Measurements from ENCODE around the gene ZNF664.

Gene ZNF664

DNA sequence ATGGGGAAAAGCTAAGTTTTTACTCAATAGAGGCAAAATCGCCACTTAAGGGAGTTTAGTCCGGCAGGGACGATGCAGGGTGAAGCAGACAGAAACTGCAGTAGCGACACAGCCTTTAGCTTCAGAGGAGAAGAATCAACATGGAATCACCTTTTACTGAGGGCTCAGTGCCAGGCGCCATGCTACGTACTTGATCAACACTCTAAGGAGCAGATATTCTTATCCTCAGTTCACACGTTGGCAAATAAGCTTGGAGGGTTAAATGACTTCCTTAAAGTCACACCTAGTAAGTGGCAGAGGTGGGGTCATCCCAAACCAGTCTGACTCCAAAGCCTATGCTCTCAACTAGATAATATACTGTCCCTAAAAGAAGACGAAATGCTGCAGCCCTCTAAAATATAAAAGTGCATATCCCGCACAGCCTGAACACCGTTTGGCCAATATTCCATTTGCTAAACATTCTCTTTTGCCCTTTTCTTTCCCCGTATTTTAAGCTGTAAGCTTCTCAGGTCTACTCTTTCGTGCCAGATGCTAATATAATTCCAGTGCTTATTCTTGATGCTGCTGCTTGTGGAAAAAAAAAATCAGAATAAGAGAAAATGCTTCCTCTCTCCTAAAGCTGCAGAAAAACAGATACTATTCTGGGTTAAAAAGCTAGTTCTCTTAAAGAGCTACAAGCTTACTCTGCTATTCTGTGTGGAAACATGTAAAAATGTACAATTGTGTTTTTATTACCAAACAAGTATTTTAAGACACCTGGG, 11.2 kb upstream of the ZNF664 start:
- no peak for ATAC-seq
- Mint-ChIP-seq H3K4me3 (no peak overlapping the region), H3K9me3 (no peaks in the 10 kb centered on the region), H3K27me3 (no peaks in the 10 kb centered on the region), H3K4me1 (peaks cover 10% of the 10 kb centered on the region), H3K27ac (no peak overlapping the region)
- DNase-seq, result no peak

DNA sequence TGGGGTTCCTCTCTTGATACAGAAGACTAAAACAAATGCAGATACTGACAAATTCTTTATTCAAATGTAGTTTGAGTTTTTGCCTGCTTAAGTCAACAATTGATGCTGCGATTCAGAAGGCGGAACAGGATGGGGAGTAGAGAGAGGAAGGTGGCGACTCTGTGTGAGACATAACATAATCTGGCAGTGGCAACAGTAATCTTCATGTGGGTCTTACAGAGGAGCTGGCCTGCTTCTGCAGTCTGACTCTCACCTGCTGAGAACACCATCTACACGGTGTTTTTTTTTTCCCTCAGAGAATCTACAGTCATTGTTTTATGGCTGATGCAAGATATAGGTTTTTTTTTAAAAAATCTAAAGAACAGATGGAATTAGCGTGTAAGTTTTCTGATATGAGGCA, 10.5 kb upstream of the ZNF664 start:
- H3K9me3 Mint-ChIP-seq, result no peaks in the 10 kb centered on the region
- peak overlapping the region in 1 of 2 donors; percentile 42 for H3K27ac Mint-ChIP-seq
- H3K4me1 Mint-ChIP-seq, result peaks cover 10% of the 10 kb centered on the region
- H3K4me3 Mint-ChIP-seq, result no peak overlapping the region
- no peak for DNase-seq
- ATAC-seq, result no peak
- H3K27me3 Mint-ChIP-seq, result no peaks in the 10 kb centered on the region

DNA sequence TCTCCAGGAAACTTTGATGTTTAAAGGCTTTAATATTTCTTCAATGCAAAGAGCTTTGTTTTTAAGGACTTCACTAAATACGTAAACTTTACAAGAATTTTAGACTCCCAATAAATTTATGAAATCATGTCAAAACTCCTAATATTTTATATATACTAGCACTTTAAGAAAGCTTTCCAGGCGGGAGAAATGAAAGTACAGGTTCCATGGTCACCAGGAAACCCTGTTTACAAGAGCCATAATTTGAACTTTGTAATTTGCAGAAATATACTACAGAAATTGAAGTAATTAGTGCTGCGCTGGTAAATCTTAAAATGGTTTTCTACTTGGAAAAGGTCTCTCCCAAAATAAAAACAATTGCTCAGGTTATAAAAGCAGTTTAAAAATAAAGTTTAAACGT, 9.2 kb upstream of the ZNF664 start:
- H3K9me3 Mint-ChIP-seq, result no peaks in the 10 kb centered on the region
- peaks cover 10% of the 10 kb centered on the region for H3K4me1 Mint-ChIP-seq

DNA sequence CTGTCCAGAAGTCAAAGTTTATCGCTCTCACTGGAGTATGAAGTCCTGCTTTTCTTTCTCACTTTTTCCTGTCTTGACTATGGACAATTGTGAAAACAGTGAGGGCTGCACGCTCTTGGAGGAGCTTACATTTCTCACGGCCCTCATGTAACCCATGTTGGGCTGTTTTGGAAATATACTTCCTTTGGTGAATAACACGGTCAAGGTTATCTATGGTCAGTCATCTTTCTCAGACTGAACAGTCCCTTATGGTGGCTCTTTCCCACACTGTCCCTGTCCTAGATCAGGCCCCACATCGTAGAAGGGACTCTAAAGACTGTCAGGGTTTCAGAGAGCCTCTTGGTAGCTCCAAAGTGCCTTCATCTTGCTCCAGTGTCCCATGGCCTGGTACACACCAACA, 7.6 kb upstream of the ZNF664 start:
- H3K4me3 Mint-ChIP-seq, result no peak overlapping the region
- ATAC-seq (no peak), DNase-seq (no peak)
- H3K4me1 Mint-ChIP-seq, result peaks cover 21% of the 10 kb centered on the region
- no peaks in the 10 kb centered on the region for H3K9me3 Mint-ChIP-seq
- peak overlapping the region in 1 of 2 donors; percentile 22 for H3K27ac Mint-ChIP-seq
- no peaks in the 10 kb centered on the region for H3K27me3 Mint-ChIP-seq

More for the DNA sequence above, 9.2 kb upstream of the ZNF664 start:
- ATAC-seq (no peak), DNase-seq (no peak)
- no peak overlapping the region for H3K4me3 Mint-ChIP-seq
- H3K27ac Mint-ChIP-seq, result no peak overlapping the region
- H3K27me3 Mint-ChIP-seq, result no peaks in the 10 kb centered on the region

DNA sequence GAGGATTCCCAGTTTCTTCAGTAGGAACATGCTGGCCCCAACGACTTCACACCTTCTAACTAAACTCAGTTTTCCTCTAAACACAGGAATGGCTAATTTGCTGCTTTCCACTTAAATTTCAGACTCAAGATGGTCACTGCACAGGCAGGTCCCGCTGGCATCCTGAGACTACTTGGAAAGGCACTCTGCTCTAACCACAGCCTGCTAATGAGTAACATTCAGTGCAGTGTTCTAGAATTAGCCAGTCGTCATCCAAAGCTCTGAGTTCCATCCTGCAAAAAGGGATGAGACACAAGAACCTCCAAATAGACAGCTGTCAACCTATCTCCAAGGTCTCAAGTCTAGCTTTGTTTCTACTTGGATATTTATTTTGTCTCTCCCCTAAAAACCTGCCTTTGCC, 6.4 kb upstream of the ZNF664 start:
- Mint-ChIP-seq H3K4me3 (no peak overlapping the region), H3K27ac (no peak overlapping the region), H3K9me3 (no peaks in the 10 kb centered on the region), H3K4me1 (peaks cover 23% of the 10 kb centered on the region), H3K27me3 (no peaks in the 10 kb centered on the region)
- DNase-seq, result no peak
- no peak for ATAC-seq

DNA sequence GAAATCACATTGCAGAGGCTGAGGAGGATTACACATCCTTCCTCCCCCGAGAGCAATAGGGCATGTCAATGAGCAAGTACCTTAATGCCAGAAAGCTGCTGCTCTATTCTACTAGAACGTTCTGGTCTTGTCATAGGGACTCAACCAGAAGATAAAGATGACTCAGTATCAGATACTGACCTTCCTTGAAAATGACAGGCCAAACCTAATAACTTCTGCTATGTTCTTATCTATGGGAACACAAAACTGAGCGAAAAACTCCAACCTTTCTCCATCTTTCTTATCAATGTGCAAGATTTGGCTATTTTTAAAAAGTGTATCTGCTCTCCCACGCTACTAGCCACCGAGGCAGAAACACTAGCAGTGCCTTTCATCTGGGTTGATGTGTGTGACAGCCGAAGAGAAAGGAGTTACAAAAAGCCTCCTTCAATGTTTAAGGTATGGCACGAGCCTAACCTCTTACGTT, 5.9 kb upstream of the ZNF664 start:
- DNase-seq (no peak), ATAC-seq (no peak)
- Mint-ChIP-seq H3K4me1 (peaks cover 25% of the 10 kb centered on the region), H3K4me3 (no peak overlapping the region), H3K27me3 (no peaks in the 10 kb centered on the region), H3K9me3 (no peaks in the 10 kb centered on the region), H3K27ac (no peak overlapping the region)

DNA sequence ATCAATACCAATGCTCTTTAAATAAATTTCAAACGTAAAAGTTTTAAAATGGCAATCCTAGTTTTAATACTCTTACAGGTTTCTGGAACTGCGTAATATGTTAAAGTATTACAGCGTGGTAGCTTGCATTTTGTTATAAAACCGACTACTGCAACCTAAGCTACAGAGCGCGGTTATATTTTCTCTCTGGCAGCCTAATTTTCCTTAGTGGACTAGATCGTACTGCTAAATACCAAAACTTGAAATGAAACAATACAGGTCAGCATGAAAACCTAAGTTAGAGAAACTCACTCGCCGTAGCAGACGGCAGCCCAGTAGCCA, 1.6 kb upstream of the ZNF664 start:
- Mint-ChIP-seq H3K4me1 (peaks cover 36% of the 10 kb centered on the region), H3K27ac (peak overlapping the region in 1 of 2 donors; percentile 82), H3K9me3 (no peaks in the 10 kb centered on the region), H3K4me3 (peak overlapping the region; percentile 90 to 96), H3K27me3 (no peaks in the 10 kb centered on the region)
- ATAC-seq (no peak), DNase-seq (no peak)

DNA sequence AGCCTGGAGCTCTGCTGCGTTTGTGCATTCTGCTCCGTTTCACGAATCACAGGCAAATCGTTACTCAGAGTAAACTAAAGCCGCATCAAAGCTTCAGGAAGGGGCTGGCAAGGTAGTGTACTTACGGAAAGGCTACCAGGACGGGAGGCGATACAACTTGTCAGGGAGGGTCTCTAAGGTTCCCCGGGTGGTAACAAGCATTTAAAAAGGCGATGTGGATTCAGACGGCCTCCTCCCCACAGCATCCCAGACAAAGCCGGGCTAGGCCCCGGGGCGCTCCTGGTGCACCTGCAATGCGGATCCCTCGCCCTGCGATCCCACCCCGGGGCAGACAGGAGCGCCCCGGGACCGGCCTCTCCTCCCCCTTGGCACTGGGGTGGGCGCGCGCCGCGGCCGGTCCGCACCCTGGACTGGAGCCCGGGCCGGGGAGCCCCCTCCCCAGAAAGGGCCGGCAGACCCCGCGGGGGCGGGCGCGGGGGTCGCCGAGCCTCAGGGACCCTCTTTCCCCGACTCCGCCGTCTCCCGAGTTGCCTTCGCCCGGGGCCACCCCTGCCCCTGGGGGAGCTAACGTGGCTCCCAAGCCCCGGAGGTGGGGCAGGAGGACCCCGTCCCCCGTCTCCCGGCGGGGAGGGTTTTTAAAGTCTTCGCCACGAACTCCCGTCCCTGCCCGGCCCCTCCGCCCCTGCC, 1.1 kb upstream of the ZNF664 start:
- peak; percentile 33 to 46 for DNase-seq
- no peaks in the 10 kb centered on the region for H3K9me3 Mint-ChIP-seq
- no peaks in the 10 kb centered on the region for H3K27me3 Mint-ChIP-seq
- peak overlapping the region; percentile 82 to 91 for H3K27ac Mint-ChIP-seq
- H3K4me1 Mint-ChIP-seq, result peaks cover 39% of the 10 kb centered on the region
- peak overlapping the region; percentile 90 to 96 for H3K4me3 Mint-ChIP-seq
- ATAC-seq, result peak; percentile 13

DNA sequence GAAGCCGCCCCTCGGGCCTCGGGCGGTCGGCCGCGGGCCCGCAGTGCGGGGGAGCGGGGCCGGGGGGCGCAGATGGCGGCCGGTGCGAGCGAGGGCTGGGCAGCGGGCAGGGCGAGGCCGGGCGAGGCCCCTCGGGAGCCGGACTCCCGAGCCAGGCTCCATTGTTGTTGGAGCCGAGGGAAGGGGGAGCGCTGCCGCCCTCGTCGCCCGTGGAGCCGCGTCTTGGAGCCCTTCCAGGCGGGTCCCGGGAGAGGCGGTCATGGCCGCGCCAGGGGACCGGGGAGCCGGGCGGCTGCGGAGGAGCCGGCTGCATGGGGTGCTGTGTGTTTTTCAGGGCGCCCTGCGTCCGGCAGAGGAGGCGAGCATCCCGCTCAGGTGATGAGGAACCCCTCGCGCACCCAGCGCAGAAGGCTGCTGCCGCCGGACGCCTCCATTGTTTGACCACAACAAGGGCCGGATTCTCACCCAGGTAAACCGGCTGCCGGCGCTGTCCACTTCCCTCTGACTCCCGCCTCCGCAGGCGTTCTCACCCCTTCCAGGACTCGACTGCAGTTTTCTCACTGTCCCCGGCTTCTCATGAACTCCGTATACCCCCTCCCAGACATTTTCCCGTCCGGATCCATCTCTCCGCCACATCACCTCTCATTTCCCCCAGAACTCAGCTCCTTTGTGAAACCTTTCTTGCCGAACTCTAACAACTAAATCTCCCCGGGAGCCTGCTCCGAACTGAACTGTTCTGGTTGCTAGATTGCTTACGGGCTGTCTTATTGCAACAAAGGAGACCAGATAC, 732 bp downstream of the ZNF664 start:
- DNase-seq, result peak; percentile 39 to 40

DNA sequence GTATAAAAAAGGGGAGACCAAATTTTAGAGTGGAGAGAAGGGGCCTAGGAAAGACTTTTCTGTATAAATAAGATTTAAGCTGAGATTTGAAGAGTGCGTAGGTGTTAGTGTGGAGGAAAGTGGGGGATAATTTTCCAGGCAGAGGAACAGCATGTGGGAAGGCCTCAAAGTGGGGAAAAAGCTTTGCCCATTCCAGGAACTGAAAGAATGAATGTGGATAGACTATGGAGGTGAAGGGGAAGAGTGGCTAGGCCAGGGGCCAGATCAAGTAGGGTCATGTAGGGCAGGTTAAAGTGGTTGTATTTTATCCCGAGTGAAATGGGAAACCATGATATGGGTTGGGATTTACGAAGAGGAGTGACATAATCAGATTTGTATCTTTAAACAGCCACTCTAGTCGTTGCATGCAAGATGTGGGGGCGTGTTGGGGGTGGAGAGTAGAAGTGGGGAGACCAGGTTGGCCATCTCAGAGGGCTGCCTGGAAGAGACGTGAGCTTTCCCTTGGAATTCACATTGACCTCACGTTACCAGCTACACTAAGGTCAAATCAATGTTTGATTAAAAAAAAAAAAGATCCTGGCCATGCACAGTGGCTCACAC, 3.3 kb downstream of the ZNF664 start:
- Mint-ChIP-seq H3K4me3 (no peak overlapping the region), H3K9me3 (no peaks in the 10 kb centered on the region), H3K27me3 (no peaks in the 10 kb centered on the region), H3K4me1 (peaks cover 28% of the 10 kb centered on the region), H3K27ac (peak overlapping the region in 1 of 2 donors; percentile 10)
- DNase-seq, result no peak
- no peak for ATAC-seq

More for the DNA sequence above, 732 bp downstream of the ZNF664 start:
- H3K4me1 Mint-ChIP-seq, result peaks cover 39% of the 10 kb centered on the region
- peak; percentile 8 for ATAC-seq
- peak overlapping the region; percentile 92 to 96 for H3K4me3 Mint-ChIP-seq
- peak overlapping the region; percentile 56 to 84 for H3K27ac Mint-ChIP-seq
- H3K27me3 Mint-ChIP-seq, result no peaks in the 10 kb centered on the region
- H3K9me3 Mint-ChIP-seq, result no peaks in the 10 kb centered on the region

DNA sequence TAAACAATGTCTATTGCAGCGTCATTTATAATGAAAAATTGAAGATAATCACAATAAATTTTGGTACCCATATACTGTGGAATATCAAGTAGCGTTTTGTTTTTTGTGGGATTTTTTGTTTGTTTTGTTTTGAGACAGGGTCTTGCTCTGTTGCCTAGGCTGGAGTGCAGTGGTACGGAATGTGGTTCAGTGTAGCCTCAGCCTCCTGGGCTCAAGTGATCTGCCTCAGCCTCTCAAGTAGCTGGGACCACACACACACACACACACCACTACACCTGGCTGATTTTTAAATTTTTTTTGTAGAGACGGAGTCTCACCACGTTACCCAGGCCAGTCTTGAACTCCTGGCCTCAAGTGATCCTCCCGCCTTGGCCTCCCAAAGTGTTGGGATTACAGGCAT, 6.6 kb downstream of the ZNF664 start:
- no peak for ATAC-seq
- DNase-seq, result no peak
- Mint-ChIP-seq H3K4me3 (no peak overlapping the region), H3K9me3 (no peaks in the 10 kb centered on the region), H3K4me1 (peaks cover 24% of the 10 kb centered on the region), H3K27me3 (no peaks in the 10 kb centered on the region), H3K27ac (no peak overlapping the region)

DNA sequence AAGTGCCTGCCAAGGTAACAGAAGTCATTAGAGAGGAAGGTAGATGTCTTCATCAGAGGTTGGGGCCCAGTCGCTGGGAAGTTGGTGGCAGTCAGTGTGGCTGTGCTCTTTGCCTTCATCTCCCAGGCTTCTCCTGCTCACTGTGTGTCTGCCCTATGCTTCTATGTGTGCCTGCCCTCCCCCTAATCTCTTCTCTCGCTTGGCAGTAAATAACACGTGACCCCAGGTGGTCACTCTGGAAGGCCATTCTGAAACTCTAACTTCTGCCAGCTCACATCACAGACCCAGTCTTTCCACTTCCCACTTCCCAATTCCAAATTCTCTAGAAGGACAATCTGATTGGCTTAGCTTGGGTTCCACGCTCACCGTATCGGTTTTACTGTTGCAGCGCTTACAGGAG, 9.3 kb downstream of the ZNF664 start:
- no peak overlapping the region for H3K4me3 Mint-ChIP-seq
- peak overlapping the region in 1 of 2 donors; percentile 40 for H3K27ac Mint-ChIP-seq
- H3K4me1 Mint-ChIP-seq, result peaks cover 16% of the 10 kb centered on the region
- DNase-seq (no peak), ATAC-seq (no peak)
- H3K9me3 Mint-ChIP-seq, result no peaks in the 10 kb centered on the region
- no peaks in the 10 kb centered on the region for H3K27me3 Mint-ChIP-seq

DNA sequence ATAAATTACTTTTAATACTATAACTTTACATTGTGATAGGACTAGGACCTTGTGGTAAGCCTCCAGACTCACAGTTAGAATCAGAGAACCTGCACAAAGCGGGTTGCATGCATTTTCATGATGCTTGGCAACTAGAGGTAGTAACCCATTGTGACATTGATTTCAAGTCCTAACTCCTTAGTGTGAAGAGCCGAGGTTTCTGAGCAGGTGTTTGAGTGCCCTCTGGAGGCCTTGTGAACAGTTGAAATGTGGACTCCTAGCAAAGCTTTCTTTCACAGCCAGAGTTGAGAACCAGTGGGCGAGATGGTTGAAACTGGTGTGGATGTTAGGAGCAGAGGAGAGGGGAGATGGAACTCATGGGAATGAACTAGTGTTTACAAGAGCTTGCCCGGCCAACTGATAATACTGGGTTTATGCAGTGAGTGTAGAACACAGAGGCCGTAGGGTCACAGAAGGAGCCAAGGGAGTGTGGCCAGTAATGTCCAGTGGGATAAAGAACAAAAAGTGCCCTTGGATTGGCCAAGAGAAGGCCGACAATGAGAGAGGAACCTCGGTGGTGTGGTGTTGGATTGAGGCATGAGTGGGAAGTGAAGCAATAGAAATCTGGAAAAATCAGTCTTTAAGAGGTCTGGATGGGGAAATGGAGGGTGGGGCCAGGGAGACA, 10.9 kb downstream of the ZNF664 start:
- ATAC-seq (peak; percentile 81), DNase-seq (peak; percentile 23 to 24)
- Mint-ChIP-seq H3K27me3 (no peaks in the 10 kb centered on the region), H3K9me3 (no peaks in the 10 kb centered on the region), H3K4me3 (no peak overlapping the region), H3K27ac (peak overlapping the region; percentile 9 to 31), H3K4me1 (peaks cover 26% of the 10 kb centered on the region)

DNA sequence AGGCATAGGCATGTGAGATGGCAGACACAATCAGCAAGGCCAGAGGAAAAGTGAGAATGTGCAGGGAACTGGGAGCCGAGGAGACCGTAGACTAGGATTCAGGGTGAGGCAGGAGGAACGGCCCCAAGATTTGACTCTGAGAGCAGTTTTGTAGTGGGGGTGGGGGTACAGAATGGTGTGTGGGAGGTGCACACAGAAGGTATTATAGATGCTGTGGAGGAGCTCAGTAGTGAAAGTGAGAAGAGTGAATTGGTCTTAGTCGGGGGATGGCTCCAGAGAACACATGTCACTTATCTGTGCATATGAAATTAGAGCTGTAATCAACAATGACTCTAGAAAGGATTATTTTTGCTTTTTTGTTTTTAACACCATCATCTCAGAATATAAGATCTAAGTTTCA, 11.9 kb downstream of the ZNF664 start:
- H3K4me1 Mint-ChIP-seq, result peaks cover 32% of the 10 kb centered on the region
- H3K27me3 Mint-ChIP-seq, result no peaks in the 10 kb centered on the region
- H3K27ac Mint-ChIP-seq, result no peak overlapping the region
- no peak for DNase-seq
- no peaks in the 10 kb centered on the region for H3K9me3 Mint-ChIP-seq
- no peak for ATAC-seq
- H3K4me3 Mint-ChIP-seq, result no peak overlapping the region

DNA sequence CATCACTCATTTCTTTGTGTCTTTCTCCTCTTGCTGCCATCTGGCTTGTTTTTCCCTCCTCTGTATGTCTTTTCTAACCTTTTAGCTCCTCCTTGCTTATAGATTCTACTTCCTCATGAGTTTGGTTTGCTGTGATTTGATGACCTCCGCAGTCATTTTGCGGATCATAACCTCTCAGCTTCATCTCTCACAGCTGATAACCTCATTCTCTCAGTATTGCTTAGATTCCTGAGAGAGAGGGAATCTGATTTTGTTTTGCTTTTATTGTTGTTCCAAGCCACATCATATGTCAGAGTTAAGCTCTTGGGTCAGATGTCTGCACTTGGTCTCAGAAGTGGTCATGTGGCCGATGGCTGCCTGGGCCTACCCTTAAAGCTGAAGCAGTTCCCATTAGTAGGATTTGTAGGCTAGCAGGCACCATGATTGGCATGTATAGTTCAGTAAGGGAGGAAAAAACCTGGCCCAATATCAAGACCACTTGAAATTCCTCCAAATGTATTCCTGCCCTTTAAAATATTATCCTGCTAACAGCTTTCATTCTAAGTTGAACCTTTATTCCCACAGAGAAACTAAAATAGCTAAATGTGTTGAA, 13.5 kb downstream of the ZNF664 start:
- no peak for ATAC-seq
- Mint-ChIP-seq H3K4me1 (peaks cover 48% of the 10 kb centered on the region), H3K4me3 (no peak overlapping the region), H3K27me3 (no peaks in the 10 kb centered on the region), H3K27ac (no peak overlapping the region), H3K9me3 (no peaks in the 10 kb centered on the region)
- DNase-seq, result no peak
